ENCODE results near the gene SGO1. TPM values are rescaled to one million over a fixed set of nuclear protein-coding genes. Genes with fewer than 3 reads are reported as not detected.

SGO1 gene
- polyA plus RNA-seq (2013) = 18.9 and 19.2 TPM in 2 replicates

DNA sequence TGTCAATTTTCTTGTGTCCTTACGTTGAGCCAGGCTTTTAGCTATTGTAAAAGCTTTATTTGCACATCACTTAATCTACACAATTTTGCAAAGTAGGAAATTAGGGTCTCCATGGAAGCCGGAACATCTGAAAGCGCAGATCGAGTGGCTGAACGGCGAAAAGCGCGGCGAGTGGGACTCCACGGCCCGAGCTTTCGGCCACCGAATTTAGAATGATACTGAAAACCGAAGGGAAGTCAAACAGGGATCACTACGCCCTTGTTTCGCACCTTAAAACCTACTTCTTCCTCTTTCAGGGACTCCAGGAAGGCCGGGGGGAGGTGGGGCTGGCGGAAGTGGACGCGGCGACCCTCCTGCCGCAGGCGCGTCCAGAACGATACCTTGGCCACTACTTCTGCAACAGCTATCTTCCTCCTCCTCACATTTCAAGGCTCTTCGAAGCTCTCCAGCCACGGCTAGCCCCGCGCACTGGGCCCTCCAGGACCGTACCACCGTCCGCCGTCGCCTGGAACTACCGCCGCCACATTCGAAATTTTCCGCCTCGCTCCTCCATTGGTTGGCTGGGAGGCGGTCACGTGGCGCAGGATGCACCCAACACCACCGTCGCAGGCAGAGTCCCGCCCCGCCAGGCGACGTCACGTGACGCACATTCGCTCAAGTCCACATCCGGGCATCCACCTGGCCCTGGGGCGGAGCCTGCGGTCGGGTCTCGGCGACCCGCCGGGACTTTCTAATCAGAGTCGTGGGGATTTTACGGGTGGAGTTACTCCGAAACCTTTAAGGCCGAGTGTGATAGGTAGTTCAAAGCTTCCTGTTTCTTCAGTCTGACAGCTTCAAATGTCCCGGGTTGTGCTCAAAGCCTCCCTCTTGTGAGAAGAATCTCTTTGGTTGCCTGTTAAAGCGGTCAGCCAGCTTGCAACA lies at the start of gene SGO1:
SGO1 (minus strand) TSS at position 528 of the 921 bp plus-strand sequence. CDS start 2,179 bp downstream, outside the sequence.
- Histone ChIP-seq H3K27ac (ENCODE audit: low read depth, low read length) (peak within 1 kb of the TSS; percentile 84), H3K79me1 (ENCODE audit: low read length) (peaks cover 10% of the 10 kb centered on the region), H2AFZ (ENCODE audit: insufficient read depth, low read length, poor library complexity) (peak within 1 kb of the TSS; percentile 73), H3K27me3 (ENCODE audit: insufficient read depth, low read length) (no peaks in the 10 kb centered on the region), H4K8ac (ENCODE audit: low read depth, low read length) (peak within 1 kb of the TSS; percentile 89), H2AK5ac (ENCODE audit: low read length) (no peak within 1 kb of the TSS), H3K4me2 (ENCODE audit: low read length) (peak within 1 kb of the TSS; percentile 89), H3K18ac (ENCODE audit: low read length) (peak within 1 kb of the TSS; percentile 73), H3K9me3 (ENCODE audit: insufficient read depth, low read depth, low read length) (no peaks in the 10 kb centered on the region), H3K14ac (ENCODE audit: low read length) (peak within 1 kb of the TSS; percentile 82), H2BK5ac (ENCODE audit: low read depth, low read length, poor library complexity) (peak within 1 kb of the TSS; percentile 75), H3K79me2 (ENCODE audit: control insufficient read depth, insufficient read depth, low read length, poor library complexity) (peaks cover 5% of the 10 kb centered on the region), H4K12ac (ENCODE audit: low read depth, low read length) (peak within 1 kb of the TSS; percentile 75), H4K91ac (ENCODE audit: low read depth, low read length) (peak within 1 kb of the TSS; percentile 80), H2BK120ac (ENCODE audit: insufficient read depth, low read length, poor library complexity) (peak within 1 kb of the TSS; percentile 88), H3K4ac (ENCODE audit: low read depth, low read length) (peak within 1 kb of the TSS; percentile 40), H2BK12ac (ENCODE audit: low read length) (no peak within 1 kb of the TSS), H3K9ac (ENCODE audit: low read length) (peak within 1 kb of the TSS; percentile 52), H3K23ac (ENCODE audit: low read length) (no peak within 1 kb of the TSS), H3K4me3 (ENCODE audit: low read depth, low read length) (peak within 1 kb of the TSS; percentile 84), H3K4me1 (ENCODE audit: control insufficient read depth in 1 of 2, insufficient read depth in 2 of 2, low read length in 2 of 2) (no peaks in the 10 kb centered on the region), H3K36me3 (ENCODE audit: control insufficient read depth in 1 of 2, insufficient read depth in 2 of 2, low read length in 2 of 2) (peaks cover 5 to 9% of the 10 kb centered on the region in 2 experiments)
- DNase-seq = peak; percentile 100
- WGBS (ENCODE audit: extremely low coverage, insufficient coverage, insufficient read length) = no CpG with 5 or more reads among the region's 65 CpGs

DNA sequence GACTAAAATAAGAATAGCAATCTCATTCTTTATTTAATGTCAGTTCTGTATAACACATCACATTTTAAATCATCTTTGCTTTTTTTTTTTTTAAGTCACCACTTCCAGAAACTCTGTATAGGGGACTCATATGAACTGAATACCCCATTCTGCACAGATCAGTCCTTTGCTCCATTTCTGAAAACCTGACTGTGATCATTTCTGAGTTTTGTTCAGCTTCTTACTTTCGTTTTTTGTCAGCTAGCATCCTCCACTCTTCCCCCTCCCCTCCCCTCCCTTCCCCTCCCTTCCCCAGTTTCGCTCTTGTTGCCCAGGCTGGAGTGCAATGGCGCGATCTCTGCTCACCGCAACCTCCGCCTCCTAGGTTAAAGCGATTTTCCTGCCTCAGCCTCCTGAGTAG lies 49.8 kb upstream of the SGO1 start:
- Histone ChIP-seq H3K79me2 (ENCODE audit: control insufficient read depth, insufficient read depth, low read length, poor library complexity) (no peaks in the 10 kb centered on the region), H2AK5ac (ENCODE audit: low read length) (no peak overlapping the region), H3K4ac (ENCODE audit: low read depth, low read length) (no peak overlapping the region), H4K12ac (ENCODE audit: low read depth, low read length) (no peak overlapping the region), H3K18ac (ENCODE audit: low read length) (no peak overlapping the region), H3K36me3 (ENCODE audit: control insufficient read depth in 1 of 2, insufficient read depth in 2 of 2, low read length in 2 of 2) (no peaks in the 10 kb centered on the region), H3K4me3 (ENCODE audit: low read depth, low read length) (no peak overlapping the region), H2BK12ac (ENCODE audit: low read length) (no peak overlapping the region), H3K4me1 (ENCODE audit: control insufficient read depth in 1 of 2, insufficient read depth in 2 of 2, low read length in 2 of 2) (no peaks in the 10 kb centered on the region), H2BK5ac (ENCODE audit: low read depth, low read length, poor library complexity) (no peak overlapping the region), H3K27me3 (ENCODE audit: insufficient read depth, low read length) (no peaks in the 10 kb centered on the region), H3K23ac (ENCODE audit: low read length) (no peak overlapping the region), H2BK120ac (ENCODE audit: insufficient read depth, low read length, poor library complexity) (no peak overlapping the region), H3K14ac (ENCODE audit: low read length) (no peak overlapping the region), H4K91ac (ENCODE audit: low read depth, low read length) (no peak overlapping the region), H2AFZ (ENCODE audit: insufficient read depth, low read length, poor library complexity) (no peak overlapping the region), H3K9ac (ENCODE audit: low read length) (no peak overlapping the region), H4K8ac (ENCODE audit: low read depth, low read length) (no peak overlapping the region), H3K4me2 (ENCODE audit: low read length) (no peak overlapping the region), H3K79me1 (ENCODE audit: low read length) (no peaks in the 10 kb centered on the region), H3K9me3 (ENCODE audit: insufficient read depth, low read depth, low read length) (no peaks in the 10 kb centered on the region), H3K27ac (ENCODE audit: low read depth, low read length) (no peak overlapping the region)
- no peak for DNase-seq
- whole genome bisulfite sequencing (ENCODE audit: extremely low coverage, insufficient coverage, insufficient read length) = no CpG with 5 or more reads among the region's 7 CpGs

DNA sequence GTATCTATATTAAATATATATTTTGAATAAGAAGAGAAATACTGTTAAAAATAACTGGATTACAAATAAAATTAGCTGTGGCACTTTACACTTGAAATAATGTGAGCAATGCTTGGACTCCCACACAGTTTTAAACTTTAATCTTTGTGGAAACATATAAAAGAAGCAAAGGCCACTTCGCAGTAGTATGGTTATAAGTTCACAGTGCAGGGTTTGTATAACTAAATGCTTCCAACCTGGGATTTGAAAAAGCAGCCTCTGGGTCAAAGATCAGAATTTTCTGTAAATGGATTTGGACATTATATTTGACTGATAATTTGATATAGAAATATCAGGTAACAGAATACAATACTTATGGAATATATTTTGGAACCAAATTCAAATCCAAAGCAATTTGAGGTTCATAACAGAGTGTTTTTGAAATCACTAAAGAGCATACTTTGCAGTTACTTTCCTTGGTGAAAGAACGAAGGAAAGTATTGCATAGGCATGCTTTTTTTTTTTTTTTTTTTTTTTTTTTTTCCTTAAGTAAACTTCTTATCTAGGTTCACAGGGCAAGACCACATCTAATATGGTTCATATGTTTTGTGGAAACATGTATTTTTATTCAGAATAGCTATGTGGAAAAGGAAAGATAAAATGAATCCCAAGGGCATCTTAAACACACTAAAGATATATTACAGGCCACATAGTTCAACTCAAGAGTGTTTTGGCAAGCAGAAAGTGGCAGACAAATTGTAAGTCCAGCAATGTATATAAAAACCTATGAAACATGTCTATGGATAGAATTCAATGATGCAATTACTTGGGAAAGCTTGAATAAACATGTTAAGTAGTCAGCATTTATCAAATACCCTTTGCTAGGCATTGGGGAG lies 47.1 kb upstream of the SGO1 start:
- Histone ChIP-seq H3K23ac (ENCODE audit: low read length) (no peak overlapping the region), H3K4me3 (ENCODE audit: low read depth, low read length) (no peak overlapping the region), H3K79me1 (ENCODE audit: low read length) (no peaks in the 10 kb centered on the region), H4K8ac (ENCODE audit: low read depth, low read length) (no peak overlapping the region), H4K12ac (ENCODE audit: low read depth, low read length) (no peak overlapping the region), H3K27ac (ENCODE audit: low read depth, low read length) (no peak overlapping the region), H2BK5ac (ENCODE audit: low read depth, low read length, poor library complexity) (no peak overlapping the region), H3K14ac (ENCODE audit: low read length) (no peak overlapping the region), H2BK12ac (ENCODE audit: low read length) (no peak overlapping the region), H2AFZ (ENCODE audit: insufficient read depth, low read length, poor library complexity) (no peak overlapping the region), H3K4me2 (ENCODE audit: low read length) (no peak overlapping the region), H3K27me3 (ENCODE audit: insufficient read depth, low read length) (no peaks in the 10 kb centered on the region), H2AK5ac (ENCODE audit: low read length) (no peak overlapping the region), H3K9ac (ENCODE audit: low read length) (no peak overlapping the region), H2BK120ac (ENCODE audit: insufficient read depth, low read length, poor library complexity) (no peak overlapping the region), H3K9me3 (ENCODE audit: insufficient read depth, low read depth, low read length) (no peaks in the 10 kb centered on the region), H3K18ac (ENCODE audit: low read length) (no peak overlapping the region), H4K91ac (ENCODE audit: low read depth, low read length) (no peak overlapping the region), H3K4ac (ENCODE audit: low read depth, low read length) (no peak overlapping the region), H3K36me3 (ENCODE audit: control insufficient read depth in 1 of 2, insufficient read depth in 2 of 2, low read length in 2 of 2) (no peaks in the 10 kb centered on the region), H3K79me2 (ENCODE audit: control insufficient read depth, insufficient read depth, low read length, poor library complexity) (no peaks in the 10 kb centered on the region), H3K4me1 (ENCODE audit: control insufficient read depth in 1 of 2, insufficient read depth in 2 of 2, low read length in 2 of 2) (no peaks in the 10 kb centered on the region)
- no peak for DNase-seq
- no CpG with 5 or more reads among the region's 2 CpGs for WGBS (ENCODE audit: extremely low coverage, insufficient coverage, insufficient read length)

DNA sequence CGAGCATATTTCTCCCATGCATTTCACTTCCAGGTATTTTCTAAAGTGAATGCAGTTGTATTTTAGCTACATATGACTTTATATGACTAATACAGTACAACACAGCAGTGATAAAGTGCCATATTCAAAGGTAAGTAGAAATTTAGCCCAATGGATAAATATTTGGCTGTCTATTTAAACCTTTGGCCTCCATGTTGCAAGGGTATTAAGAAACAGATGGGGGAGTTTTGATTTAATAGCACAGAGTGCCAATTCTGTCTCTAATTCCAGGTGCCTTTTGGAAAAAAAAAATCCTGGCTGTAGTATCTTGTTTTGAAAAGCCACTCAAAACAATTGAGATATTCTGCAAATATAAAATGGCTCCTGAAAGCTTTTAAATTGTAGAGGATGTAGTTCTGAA lies 44.9 kb upstream of the SGO1 start:
- Histone ChIP-seq H4K8ac (ENCODE audit: low read depth, low read length) (no peak overlapping the region), H3K79me1 (ENCODE audit: low read length) (no peaks in the 10 kb centered on the region), H3K14ac (ENCODE audit: low read length) (no peak overlapping the region), H3K27me3 (ENCODE audit: insufficient read depth, low read length) (no peaks in the 10 kb centered on the region), H3K18ac (ENCODE audit: low read length) (no peak overlapping the region), H3K79me2 (ENCODE audit: control insufficient read depth, insufficient read depth, low read length, poor library complexity) (no peaks in the 10 kb centered on the region), H2AFZ (ENCODE audit: insufficient read depth, low read length, poor library complexity) (no peak overlapping the region), H3K4me2 (ENCODE audit: low read length) (no peak overlapping the region), H2BK12ac (ENCODE audit: low read length) (no peak overlapping the region), H3K9ac (ENCODE audit: low read length) (no peak overlapping the region), H3K9me3 (ENCODE audit: insufficient read depth, low read depth, low read length) (no peaks in the 10 kb centered on the region), H4K91ac (ENCODE audit: low read depth, low read length) (no peak overlapping the region), H3K36me3 (ENCODE audit: control insufficient read depth in 1 of 2, insufficient read depth in 2 of 2, low read length in 2 of 2) (no peaks in the 10 kb centered on the region), H2BK120ac (ENCODE audit: insufficient read depth, low read length, poor library complexity) (no peak overlapping the region), H3K4me3 (ENCODE audit: low read depth, low read length) (no peak overlapping the region), H2BK5ac (ENCODE audit: low read depth, low read length, poor library complexity) (no peak overlapping the region), H3K23ac (ENCODE audit: low read length) (no peak overlapping the region), H4K12ac (ENCODE audit: low read depth, low read length) (no peak overlapping the region), H3K27ac (ENCODE audit: low read depth, low read length) (no peak overlapping the region), H2AK5ac (ENCODE audit: low read length) (no peak overlapping the region), H3K4me1 (ENCODE audit: control insufficient read depth in 1 of 2, insufficient read depth in 2 of 2, low read length in 2 of 2) (no peaks in the 10 kb centered on the region), H3K4ac (ENCODE audit: low read depth, low read length) (no peak overlapping the region)
- no CpG with 5 or more reads among the region's 1 CpG for WGBS (ENCODE audit: extremely low coverage, insufficient coverage, insufficient read length)
- no peak for DNase-seq

All from trophoblast cell (in vitro differentiated cells and primary cell).